Stomach smooth muscle (tissue), 2 donors: ENCODE results near the gene OST4.
"Not testable (repeated sequence)": the region's sequence is repeated elsewhere in the genome, so short reads cannot be mapped to it uniquely, and the experiment has no call there.

Experiments used
- H3K27ac ChIP-seq: one replicate; pipeline ENCODE4 v1.7.0; 2013; ENCODE audit warnings: mild to moderate bottlenecking, low read length, inconsistent platforms
- H3K27me3 ChIP-seq, 2 donors: one replicate each; pipeline ENCODE4 v1.7.0; 2013; ENCODE audit warnings: low read length in 2 of 2; ENCODE audit not compliant: insufficient read depth in 2 of 2, control insufficient read depth in 1 of 2
- H3K36me3 ChIP-seq, 2 donors: one replicate each; pipeline ENCODE4 v1.7.0; 2013; ENCODE audit warnings: low read length in 2 of 2; ENCODE audit not compliant: control insufficient read depth in 2 of 2, insufficient read depth in 2 of 2
- H3K4me1 ChIP-seq: one replicate; pipeline ENCODE4 v1.7.0; 2013; ENCODE audit warnings: low read length; ENCODE audit not compliant: control insufficient read depth, insufficient read depth
- H3K4me3 ChIP-seq, 2 donors: one replicate each; pipeline ENCODE4 v1.7.0; 2013; ENCODE audit warnings: low read length in 2 of 2
- H3K9ac ChIP-seq, 2 donors: one replicate each; pipeline ENCODE4 v1.7.0; 2013; ENCODE audit warnings: low read length in 2 of 2, mild to moderate bottlenecking in 1 of 2
- H3K9me3 ChIP-seq, 2 donors: one replicate each; pipeline ENCODE4 v1.7.0; 2013; ENCODE audit warnings: low read length in 2 of 2; ENCODE audit not compliant: control insufficient read depth in 2 of 2
- donor health status: healthy.
- donor health status: Pancreatic carcinoma.

OST4 gene

DNA sequence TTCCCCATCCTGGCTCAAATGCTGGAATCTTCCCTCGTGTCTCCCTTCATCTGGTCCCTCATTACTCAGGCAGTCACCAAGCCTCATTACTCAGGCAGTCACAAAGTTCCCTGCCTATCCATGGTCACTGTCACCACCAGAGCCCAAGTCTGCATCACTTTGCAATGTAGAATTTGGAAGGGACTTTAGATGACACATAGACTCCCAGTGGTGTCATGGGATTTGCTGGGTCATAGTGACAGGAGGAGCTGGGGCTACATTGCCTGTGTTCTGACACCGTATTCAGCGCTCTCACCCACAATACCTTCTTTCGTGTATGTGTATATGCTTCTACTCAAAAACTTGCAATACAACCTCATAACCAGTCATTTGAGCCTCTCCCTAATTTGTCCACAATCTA lies 4.9 kb upstream of the OST4 start:
- H3K4me1 ChIP-seq = peaks cover 82% of the 10 kb centered on the region
- H3K9me3 ChIP-seq = no peaks in the 10 kb centered on the region
- H3K9ac ChIP-seq = no peak overlapping the region
- no peaks in the 10 kb centered on the region for H3K27me3 ChIP-seq
- no peak overlapping the region for H3K4me3 ChIP-seq
- H3K36me3 ChIP-seq = peaks cover 0 to 7% of the 10 kb centered on the region in 2 donors
- H3K27ac ChIP-seq = peak overlapping the region; percentile 100

GRCh38 chr2:27075566-27075871 lies 4.1 kb upstream of the OST4 start:
- H3K9me3 ChIP-seq, H3K36me3 ChIP-seq, H3K4me3 ChIP-seq, H3K27me3 ChIP-seq: not testable (repeated sequence)
- peak overlapping the region in 1 of 2 donors; percentile 29 for H3K9ac ChIP-seq
- H3K4me1 ChIP-seq = peaks cover 80% of the 10 kb centered on the region
- H3K27ac ChIP-seq = peak overlapping the region; percentile 100

GRCh38 chr2:27074738-27075565 lies 3.5 kb upstream of the OST4 start:
- no peak overlapping the region for H3K4me3 ChIP-seq
- H3K9ac ChIP-seq = peak overlapping the region; percentile 29 to 80
- no peaks in the 10 kb centered on the region for H3K9me3 ChIP-seq
- H3K27ac ChIP-seq = peak overlapping the region; percentile 100
- H3K4me1 ChIP-seq = peaks cover 80% of the 10 kb centered on the region
- no peaks in the 10 kb centered on the region for H3K27me3 ChIP-seq
- H3K36me3 ChIP-seq = peaks cover 0 to 2% of the 10 kb centered on the region in 2 donors

DNA sequence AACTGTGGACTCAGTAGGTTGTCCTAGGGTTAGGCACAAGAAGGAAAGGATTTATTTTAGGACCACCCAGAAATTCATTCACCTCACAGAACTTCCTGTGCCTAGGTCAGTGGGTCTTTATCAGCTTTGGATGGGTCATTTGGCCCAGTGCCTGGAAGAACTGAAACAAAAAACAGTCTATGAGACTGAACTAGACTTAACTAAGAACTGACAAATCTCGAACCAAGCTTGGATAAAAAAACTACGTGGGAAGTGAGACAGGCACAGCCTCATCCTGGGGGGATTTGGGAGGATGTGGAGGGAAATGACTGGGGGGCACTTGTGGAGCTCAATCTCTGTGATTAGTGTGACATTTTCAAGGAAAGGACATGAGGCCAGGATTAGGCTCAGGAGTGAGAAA lies 2.3 kb upstream of the OST4 start:
- H3K4me1 ChIP-seq = peaks cover 81% of the 10 kb centered on the region
- H3K9me3 ChIP-seq = no peaks in the 10 kb centered on the region
- peak overlapping the region; percentile 100 for H3K27ac ChIP-seq
- H3K27me3 ChIP-seq = no peaks in the 10 kb centered on the region
- peaks cover 3 to 10% of the 10 kb centered on the region in 2 donors for H3K36me3 ChIP-seq
- peak overlapping the region; percentile 55 to 80 for H3K9ac ChIP-seq
- peak overlapping the region in 1 of 2 donors; percentile 8 for H3K4me3 ChIP-seq

DNA sequence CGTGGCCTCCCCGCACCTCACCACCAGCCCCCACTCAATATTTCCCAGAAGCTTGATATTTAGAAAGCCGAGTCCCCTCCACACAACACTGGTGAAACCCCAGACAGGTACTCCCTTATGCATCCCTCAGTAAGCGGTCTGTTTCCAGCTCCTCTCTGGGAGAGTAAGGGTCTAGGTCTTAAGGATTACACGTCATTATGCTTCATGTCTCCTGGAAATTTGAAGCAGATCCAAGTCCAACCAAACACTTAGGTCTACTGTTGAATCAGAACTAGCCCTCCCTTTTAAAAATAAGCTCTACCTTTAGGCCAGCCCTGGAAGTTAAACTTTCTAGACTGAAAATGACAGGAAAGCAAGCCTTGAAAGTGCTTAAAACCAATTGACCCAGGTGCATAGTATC lies 1.5 kb upstream of the OST4 start:
- Histone ChIP-seq H3K4me1 (peaks cover 83% of the 10 kb centered on the region), H3K27me3 (no peaks in the 10 kb centered on the region), H3K9me3 (no peaks in the 10 kb centered on the region), H3K27ac (peak overlapping the region; percentile 100), H3K4me3 (peak overlapping the region; percentile 30 to 99), H3K36me3 (peaks cover 12 to 19% of the 10 kb centered on the region in 2 donors), H3K9ac (peak overlapping the region; percentile 58 to 80)

DNA sequence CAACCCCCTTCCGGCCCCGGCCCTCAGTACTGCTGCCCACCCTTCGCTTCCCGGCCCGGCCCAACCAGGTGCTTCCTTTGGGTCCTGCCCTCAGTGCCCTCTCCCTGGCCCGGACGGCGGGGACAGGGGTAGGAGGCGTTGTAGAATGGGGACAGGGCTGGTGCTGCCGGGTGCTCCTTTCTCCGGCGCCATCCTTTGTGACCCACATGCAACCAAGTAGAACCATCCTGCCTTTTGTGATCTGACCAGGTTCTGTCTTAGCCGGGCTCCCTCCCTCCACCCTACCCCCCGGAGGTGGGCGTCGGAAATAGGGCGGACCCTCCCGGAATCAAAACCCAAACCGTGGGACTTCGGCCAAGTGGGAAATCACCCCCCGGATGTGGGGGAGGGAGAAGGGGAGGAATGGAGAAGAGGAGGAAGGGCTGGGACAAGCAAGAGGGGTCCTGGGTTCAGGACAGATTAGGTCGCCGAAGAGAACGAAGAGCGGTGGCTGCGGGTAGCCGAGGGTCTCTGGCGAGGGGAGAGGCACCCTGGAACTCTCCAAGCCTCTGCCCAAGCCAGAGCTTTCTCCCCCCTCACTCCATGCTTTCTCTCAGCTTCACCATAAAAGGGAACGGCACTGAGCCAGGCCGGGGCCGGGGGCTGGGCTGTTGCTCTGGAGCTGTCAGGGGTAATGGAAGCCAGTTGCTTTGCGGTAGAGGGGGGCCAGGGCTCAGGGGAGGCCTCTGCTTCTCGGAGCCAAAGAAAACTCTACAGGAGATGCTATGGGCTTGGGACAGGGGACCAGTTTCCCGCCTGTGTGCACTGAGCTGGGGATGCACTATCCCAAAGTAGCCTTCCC lies 756 bp upstream of the OST4 start:
- H3K27me3 ChIP-seq = no peaks in the 10 kb centered on the region
- H3K36me3 ChIP-seq = peaks cover 18 to 23% of the 10 kb centered on the region in 2 donors
- peak overlapping the region; percentile 80 to 90 for H3K9ac ChIP-seq
- peaks cover 77% of the 10 kb centered on the region for H3K4me1 ChIP-seq
- peak overlapping the region; percentile 100 for H3K27ac ChIP-seq
- H3K4me3 ChIP-seq = peak overlapping the region; percentile 66 to 99
- no peaks in the 10 kb centered on the region for H3K9me3 ChIP-seq

GRCh38 chr2:27070653-27071276 lies 689 bp downstream of the OST4 start:
- H3K9ac ChIP-seq = peak overlapping the region; percentile 96
- peaks cover 64% of the 10 kb centered on the region for H3K4me1 ChIP-seq
- peak overlapping the region; percentile 100 for H3K27ac ChIP-seq
- H3K9me3 ChIP-seq = no peaks in the 10 kb centered on the region
- peak overlapping the region; percentile 94 to 99 for H3K4me3 ChIP-seq
- H3K36me3 ChIP-seq = peaks cover 19 to 24% of the 10 kb centered on the region in 2 donors
- no peaks in the 10 kb centered on the region for H3K27me3 ChIP-seq

- Histone ChIP-seq H3K9me3 (no peaks in the 10 kb centered on the region), H3K27ac (peak overlapping the region; percentile 6), H3K27me3 (no peaks in the 10 kb centered on the region), H3K36me3 (peaks cover 19 to 27% of the 10 kb centered on the region in 2 donors), H3K4me1 (peaks cover 57% of the 10 kb centered on the region), H3K9ac (peak overlapping the region; percentile 47 to 96), H3K4me3 (peak overlapping the region; percentile 94 to 99)
These were observed 1.4 kb downstream of the OST4 start for GRCh38 chr2:27069961-27070618.

DNA sequence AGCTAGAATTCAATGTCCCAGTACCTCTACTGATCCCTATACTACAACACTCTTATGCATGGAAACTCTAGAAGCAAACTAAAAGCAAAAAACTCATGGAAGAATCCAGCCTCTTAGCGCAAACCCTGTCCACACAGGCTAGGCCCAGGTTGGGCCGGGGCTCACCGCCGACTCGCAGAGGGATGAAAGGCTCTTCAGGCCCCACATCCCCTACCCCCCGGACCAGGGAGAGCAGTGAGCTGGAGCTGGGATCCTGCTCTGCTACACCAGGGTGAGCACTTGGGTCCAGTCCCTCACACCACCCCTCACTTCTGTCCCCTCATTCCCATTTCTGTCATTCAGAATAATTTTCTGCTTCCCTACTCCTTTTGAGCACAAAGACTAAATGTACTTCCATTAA lies 2.0 kb downstream of the OST4 start:
- Histone ChIP-seq H3K4me3 (no peak overlapping the region), H3K27ac (peak overlapping the region; percentile 6), H3K4me1 (peaks cover 51% of the 10 kb centered on the region), H3K27me3 (no peaks in the 10 kb centered on the region), H3K9me3 (no peaks in the 10 kb centered on the region), H3K9ac (peak overlapping the region in 1 of 2 donors; percentile 47), H3K36me3 (peaks cover 19 to 28% of the 10 kb centered on the region in 2 donors)

DNA sequence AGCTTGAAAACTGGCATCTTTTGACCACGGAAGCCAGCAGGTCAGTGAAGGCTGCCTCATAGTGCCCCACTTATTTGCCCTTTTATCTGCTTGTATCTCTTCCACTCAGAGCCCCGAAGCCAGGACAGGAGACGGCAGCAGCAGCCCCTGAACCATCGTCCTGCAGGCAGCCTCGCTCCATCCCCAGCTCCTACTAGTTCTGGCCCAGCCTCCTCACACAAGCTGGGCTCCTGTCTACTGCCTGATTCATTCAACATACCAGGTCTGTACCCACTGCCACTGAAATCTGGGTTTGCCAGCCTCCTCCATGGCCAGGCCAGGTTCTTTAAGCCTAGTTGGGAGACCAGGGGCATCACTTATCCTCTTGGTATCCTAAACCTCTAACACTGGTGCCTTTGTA lies 4.1 kb downstream of the OST4 start:
- Histone ChIP-seq H3K4me3 (no peak overlapping the region), H3K27me3 (no peaks in the 10 kb centered on the region), H3K4me1 (peaks cover 34% of the 10 kb centered on the region), H3K9ac (no peak overlapping the region), H3K27ac (no peak overlapping the region), H3K9me3 (no peaks in the 10 kb centered on the region), H3K36me3 (peaks cover 19 to 35% of the 10 kb centered on the region in 2 donors)
